Gastroesophageal sphincter (tissue), 3 donors: ENCODE data around the gene EPHA2.

Source experiments
- CTCF ChIP-seq, 4 experiments: fragments of 200-600 bp in 2 of 4; fragments of 450-650 bp in 2 of 4; sonication (generic) in 1 of 4; IDR thresholded peaks; one replicate each; pipeline ENCODE4 v1.5.1; 2017 to 2019; ENCODE audit warnings: antibody characterized with exemption in 4 of 4, mild to moderate bottlenecking in 2 of 4, moderate library complexity in 2 of 4
- POLR2AphosphoS5 ChIP-seq: sonication (generic); formaldehyde crosslinking; IDR thresholded peaks from one replicate; pipeline ENCODE4 v1.6.1; 2017; ENCODE audit warnings: antibody characterized with exemption

DNA sequence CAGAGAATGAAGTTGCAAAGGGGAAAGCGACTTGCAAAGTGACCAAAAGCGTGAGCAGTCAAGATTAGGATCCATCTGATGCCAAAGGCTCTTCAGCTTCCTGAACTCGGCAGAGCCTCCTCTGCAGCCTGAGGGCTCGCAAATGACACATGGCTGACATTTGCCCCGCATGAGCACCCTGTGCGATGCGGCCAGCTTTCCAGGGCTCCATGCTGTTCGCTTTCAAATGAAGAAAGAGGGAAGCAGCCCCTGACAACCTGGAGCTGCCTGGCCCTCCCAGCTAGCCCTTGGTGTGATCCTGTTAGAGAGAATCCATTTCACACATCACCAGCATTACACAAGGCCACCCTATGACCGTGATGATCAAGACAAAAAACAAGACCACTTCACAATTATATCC is 62.3 kb downstream of the EPHA2 start:
- TF ChIP-seq CTCF (IDR thresholded peaks at IDR 0.05) (no peak), POLR2AphosphoS5 (no peak)
